Measurements from ENCODE around the gene S100A4. TPM values are rescaled to one million over a fixed set of nuclear protein-coding genes. Genes with fewer than 3 reads are reported as not detected.
A peak's percentile ranks its signal among the peaks of the same experiment; 100 is the strongest.

S100A4 gene
- total and polyA plus RNA-seq, 2 experiments from 2014 or later: 14.2 to 36.0 TPM

GRCh38 chr1:153553096-153553495 is 7.5 kb upstream of the S100A4 start (continued):
- no peak for TF ChIP-seq CTCF (conservative IDR thresholded peaks at IDR 0.05; ENCODE audit: low read depth in 2 of 2)
- TF ChIP-seq ZNF462 (CRISPR knock-in tag; IDR thresholded peaks at IDR 0.05): no peak
- no peak for TF ChIP-seq JUNB (IDR thresholded peaks at IDR 0.05; ENCODE audit: unreplicated experiment)
- no peak for TF ChIP-seq STAT1 (IDR thresholded peaks at IDR 0.05; ENCODE audit: unreplicated experiment)
- no peak for TF ChIP-seq ZNF331 (CRISPR knock-in tag; IDR thresholded peaks at IDR 0.05; ENCODE audit: low read depth)

- H3K27me3 Mint-ChIP-seq (ENCODE audit: insufficient read depth, low read depth, poor library complexity): peaks cover 16% of the 10 kb centered on the region
- peak; percentile 62 for DNase-seq (ENCODE audit: low spot score)
- Histone ChIP-seq H2AFZ (no peak overlapping the region), H3K36me3 (ENCODE audit: insufficient read depth) (no peaks in the 10 kb centered on the region), H3K27me3 (ENCODE audit: insufficient read depth) (no peaks in the 10 kb centered on the region), H3K27ac (ENCODE audit: low read depth) (no peak overlapping the region), H3F3A (replicated peaks; ENCODE audit: low read depth) (no peaks in the 10 kb centered on the region), H3K9me2 (ENCODE audit: insufficient read depth) (no peaks in the 10 kb centered on the region), H4K20me1 (replicated peaks; ENCODE audit: insufficient read depth) (no peaks in the 10 kb centered on the region), H3K4me1 (ENCODE audit: insufficient read depth) (peaks cover 2% of the 10 kb centered on the region; the same call in 1 of the 2 replicates), H3K4me2 (no peak overlapping the region), H3K4me3 (no peak overlapping the region), H3K79me2 (replicated peaks; ENCODE audit: insufficient read depth) (no peaks in the 10 kb centered on the region)
- no peaks in the 10 kb centered on the region for H3K36me3 Mint-ChIP-seq (ENCODE audit: low read depth)
- H3K4me1 Mint-ChIP-seq: peaks cover 38% of the 10 kb centered on the region
- H3K27ac Mint-ChIP-seq: no peak overlapping the region
- no peak overlapping the region for H3K4me3 Mint-ChIP-seq
- no peaks in the 10 kb centered on the region for H3K9me3 Mint-ChIP-seq
- no peak for TF ChIP-seq ZNF114 (CRISPR knock-in tag; IDR thresholded peaks at IDR 0.05)
- TF ChIP-seq CTCF (conservative IDR thresholded peaks at IDR 0.05; ENCODE audit: low read depth in 2 of 2): 0 out of 4 replicates have a peak, but pooled peaks have one; percentile 5 to 25
- no peak for TF ChIP-seq ETS1 (IDR thresholded peaks at IDR 0.05)
- ATAC-seq: peak; percentile 84
Measured at GRCh38 chr1:153552335-153552734, 6.7 kb upstream of the S100A4 start.

All from GM23338 (cell line).